Upper lobe of left lung (tissue), 6 donors: ENCODE data around the gene ZNF248. TPM values are rescaled to one million over a fixed set of nuclear protein-coding genes. Genes with fewer than 3 reads are reported as not detected.

ENCODE experiments used
- ATAC-seq, 2 donors: fragments of 200-7000 bp; cut with Tn5 transposase; one replicate each; pipeline ENCODE4 v1.9.1; 2022; ENCODE audit warnings: mild to moderate bottlenecking in 2 of 2, moderate library complexity in 2 of 2; ENCODE audit not compliant: low FRiP score in 2 of 2
- DNase-seq, 2 donors: peaks; one replicate each; pipeline ENCODE4 v3.0.0-alpha.2; 2019 to 2020
- H3K27ac ChIP-seq, 4 donors: fragments of 200-600 bp; sonication (generic); one replicate each; pipeline ENCODE4 v1.5.1; 2016 to 2019
- H3K27me3 ChIP-seq, 4 donors: fragments of 200-600 bp; sonication (generic); one replicate each; pipeline ENCODE4 v1.5.1; 2017 to 2019
- H3K36me3 ChIP-seq, 4 donors: fragments of 200-600 bp; sonication (generic); one replicate each; pipeline ENCODE4 v1.5.1; 2016 to 2019
- H3K4me1 ChIP-seq, 4 donors: fragments of 200-600 bp; sonication (generic); one replicate each; pipeline ENCODE4 v1.5.1; 2018 to 2019
- H3K4me3 ChIP-seq, 4 donors: fragments of 200-600 bp; sonication (generic); one replicate each; pipeline ENCODE4 v1.5.1; 2017 to 2019; ENCODE audit warnings: mild to moderate bottlenecking in 2 of 4, moderate library complexity in 1 of 4
- H3K9me3 ChIP-seq, 4 donors: fragments of 200-600 bp; sonication (generic); one replicate each; pipeline ENCODE4 v1.5.1; 2018 to 2019
- CTCF ChIP-seq, 6 experiments: fragments of 450-650 bp in 4 of 6; fragments of 200-600 bp in 2 of 6; sonication (generic) in 2 of 6; IDR thresholded peaks; one replicate each; pipeline ENCODE4 v1.5.1; 2016 to 2019; ENCODE audit warnings: antibody characterized with exemption in 6 of 6
- EP300 ChIP-seq, 4 donors: sonication (generic); formaldehyde crosslinking; IDR thresholded peaks; one replicate each; pipeline ENCODE4 v1.5.1; 2017; ENCODE audit warnings: antibody characterized with exemption in 4 of 4, control low read depth in 2 of 4
- POLR2A ChIP-seq, 4 donors: fragments of 450-650 bp; IDR thresholded peaks; one replicate each; pipeline ENCODE4 v1.5.1; 2016 to 2017; ENCODE audit warnings: antibody characterized with exemption in 4 of 4, mild to moderate bottlenecking in 2 of 4
- POLR2AphosphoS5 ChIP-seq, 2 donors: sonication (generic); formaldehyde crosslinking; IDR thresholded peaks; one replicate each; pipeline ENCODE4 v1.5.1; 2017; ENCODE audit warnings: antibody characterized with exemption in 2 of 2
- WGBS, 2 donors: methylation state at CpG; one replicate each; pipeline ENCODE4 v1.1.5; 2017 to 2018; 5-methylcytosine and 5-hydroxymethylcytosine counted together
- total RNA-seq, 6 donors: library from RNA; depleted of rRNA in 4 of 6; stranded (reverse); fragments of >200 nt in 4 of 6; gene quantifications; one replicate each; pipeline versions ENCODE4 v1.1.0 to v1.2.1, GENCODE V29; 2016 to 2021
- donor health status: DM: no; HTN: no; CAD: no; lungs with moderate emphysema.
- donor health status: DM: no; HTN: yes; CAD: no; lungs with severe emphysema.

ZNF248 gene
- total RNA-seq, 6 donors from 2014 or later: 8.5 to 38.8 (median 11.0) TPM

- no peak for TF ChIP-seq POLR2A (IDR thresholded peaks at IDR 0.05)
- TF ChIP-seq CTCF (IDR thresholded peaks at IDR 0.05): no peak
- no peak for TF ChIP-seq POLR2AphosphoS5 (IDR thresholded peaks at IDR 0.05)
- TF ChIP-seq EP300 (IDR thresholded peaks at IDR 0.05): no peak
- Histone ChIP-seq H3K4me1 (no peaks in the 10 kb centered on the region), H3K9me3 (peaks cover 0 to 10% (median 0%) of the 10 kb centered on the region in 4 donors), H3K27me3 (no peaks in the 10 kb centered on the region), H3K36me3 (no peaks in the 10 kb centered on the region), H3K4me3 (no peak overlapping the region), H3K27ac (no peak overlapping the region)
- 73 to 78% methylated on average over 5 of the region's 5 CpGs for WGBS, 2 donors
- ATAC-seq (no peak), DNase-seq (no peak)
Observed at GRCh38 chr10:37774351-37774750, 83.1 kb downstream of the ZNF248 start.

- H3K9me3 ChIP-seq: peaks cover 0 to 43% (median 20%) of the 10 kb centered on the region in 4 donors
- 80 to 88% methylated on average over 1 of the region's 1 CpG for WGBS, 2 donors
- no peaks in the 10 kb centered on the region for H3K4me1 ChIP-seq
Observed at GRCh38 chr10:37765216-37765615, 92.2 kb downstream of the ZNF248 start.

DNA sequence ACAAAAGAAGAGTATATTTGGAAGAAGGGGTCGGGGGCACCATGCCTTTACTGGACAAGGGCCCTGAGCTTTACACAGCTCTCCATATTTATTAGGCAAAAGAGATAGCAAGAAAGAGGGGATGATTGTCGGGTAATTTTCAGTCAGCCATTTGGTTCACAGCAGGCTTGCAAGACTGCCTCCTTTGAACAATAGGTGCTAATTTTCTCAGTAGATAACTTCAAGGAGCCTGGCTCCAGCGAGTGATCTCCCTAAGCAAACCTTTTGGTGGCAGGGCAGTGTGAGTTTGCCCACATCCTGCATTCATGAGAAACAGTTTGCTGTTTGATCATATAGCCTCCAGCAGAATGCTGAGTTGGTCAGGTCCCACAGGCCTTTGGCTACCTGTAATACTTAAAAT, 94.3 kb downstream of the ZNF248 start:
- H3K9me3 ChIP-seq: peaks cover 0 to 34% (median 17%) of the 10 kb centered on the region in 4 donors

More at GRCh38 chr10:37765216-37765615, 92.2 kb downstream of the ZNF248 start:
- DNase-seq: no peak
- TF ChIP-seq EP300 (IDR thresholded peaks at IDR 0.05) (no peak), POLR2AphosphoS5 (IDR thresholded peaks at IDR 0.05) (no peak), CTCF (IDR thresholded peaks at IDR 0.05) (no peak), POLR2A (IDR thresholded peaks at IDR 0.05) (no peak)
- H3K4me3 ChIP-seq: no peak overlapping the region
- ATAC-seq: no peak
- H3K36me3 ChIP-seq: no peaks in the 10 kb centered on the region
- H3K27me3 ChIP-seq: no peaks in the 10 kb centered on the region
- H3K27ac ChIP-seq: no peak overlapping the region

GRCh38 chr10:37762287-37762686, 95.1 kb downstream of the ZNF248 start:
- TF ChIP-seq CTCF (IDR thresholded peaks at IDR 0.05) (no peak), EP300 (IDR thresholded peaks at IDR 0.05) (no peak), POLR2A (IDR thresholded peaks at IDR 0.05) (no peak), POLR2AphosphoS5 (IDR thresholded peaks at IDR 0.05) (no peak)
- no peak overlapping the region for H3K27ac ChIP-seq
- ATAC-seq (no peak), DNase-seq (no peak)
- no peaks in the 10 kb centered on the region for H3K4me1 ChIP-seq
- H3K4me3 ChIP-seq: no peak overlapping the region
- H3K27me3 ChIP-seq: no peaks in the 10 kb centered on the region
- H3K36me3 ChIP-seq: no peaks in the 10 kb centered on the region
- H3K9me3 ChIP-seq: peaks cover 0 to 26% (median 14%) of the 10 kb centered on the region in 4 donors

More for the DNA sequence above, 94.3 kb downstream of the ZNF248 start:
- H3K36me3 ChIP-seq: no peaks in the 10 kb centered on the region
- WGBS, 2 donors: 45 to 59% methylated on average over 3 of the region's 3 CpGs
- H3K27me3 ChIP-seq: no peaks in the 10 kb centered on the region
- DNase-seq (no peak), ATAC-seq (no peak)
- no peak overlapping the region for H3K27ac ChIP-seq
- H3K4me1 ChIP-seq: no peaks in the 10 kb centered on the region
- no peak overlapping the region for H3K4me3 ChIP-seq
- TF ChIP-seq POLR2AphosphoS5 (IDR thresholded peaks at IDR 0.05) (no peak), EP300 (IDR thresholded peaks at IDR 0.05) (no peak)

DNA sequence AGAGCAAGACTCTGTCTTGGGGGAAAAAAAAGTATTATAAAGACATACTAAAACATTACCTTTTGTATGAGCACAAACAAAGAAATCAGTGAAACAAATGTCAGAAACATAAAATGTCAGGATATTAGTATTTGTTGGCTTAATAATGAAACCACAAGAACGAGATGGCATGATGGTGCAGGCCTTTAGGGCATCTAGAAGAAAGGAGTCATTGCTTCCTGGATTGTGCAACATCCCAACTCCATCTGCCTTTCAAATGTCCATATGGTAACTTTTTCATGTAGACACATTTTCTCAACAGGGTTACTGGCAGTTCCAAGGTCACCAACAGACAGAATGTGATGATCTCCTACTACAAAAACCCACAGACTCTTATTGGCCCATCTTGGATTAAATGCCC, 96.6 kb downstream of the ZNF248 start:
- DNase-seq (no peak), ATAC-seq (no peak)
- Histone ChIP-seq H3K9me3 (peaks cover 0 to 22% (median 14%) of the 10 kb centered on the region in 4 donors), H3K4me3 (no peak overlapping the region), H3K36me3 (no peaks in the 10 kb centered on the region), H3K27me3 (no peaks in the 10 kb centered on the region), H3K27ac (no peak overlapping the region), H3K4me1 (no peaks in the 10 kb centered on the region)
- TF ChIP-seq CTCF (IDR thresholded peaks at IDR 0.05) (no peak), EP300 (IDR thresholded peaks at IDR 0.05) (no peak), POLR2A (IDR thresholded peaks at IDR 0.05) (no peak), POLR2AphosphoS5 (IDR thresholded peaks at IDR 0.05) (no peak)
- WGBS, 2 donors: 10 to 38% methylated on average over 1 of the region's 1 CpG
